Ishikawa (cell line): ENCODE measurements around the gene STK32C.

Source experiments
- CEBPB ChIP-seq: IDR thresholded peaks from 2 replicates; pipeline ENCODE4 v1.6.1; 2012
- CREB1 ChIP-seq: IDR thresholded peaks from 2 replicates; pipeline ENCODE4 v1.6.1; 2012; ENCODE audit warnings: low read depth
- EGR1 ChIP-seq: IDR thresholded peaks from 2 replicates; pipeline ENCODE4 v1.6.1; 2012
- EP300 ChIP-seq: IDR thresholded peaks from 2 replicates; pipeline ENCODE4 v1.6.1; 2012; ENCODE audit warnings: borderline replicate concordance
- FOXM1 ChIP-seq: IDR thresholded peaks from 2 replicates; pipeline ENCODE4 v1.6.1; 2012; ENCODE audit warnings: low read depth, borderline replicate concordance
- NFIC ChIP-seq: IDR thresholded peaks from 2 replicates; pipeline ENCODE4 v1.6.1; 2012
- RAD21 ChIP-seq: IDR thresholded peaks from 2 replicates; pipeline ENCODE4 v1.6.1; 2012; ENCODE audit warnings: low read depth
- REST ChIP-seq: IDR thresholded peaks from 2 replicates; pipeline ENCODE4 v1.6.1; 2012; ENCODE audit warnings: low read depth, mild to moderate bottlenecking
- TAF1 ChIP-seq: IDR thresholded peaks from 2 replicates; pipeline ENCODE4 v1.6.1; 2012; ENCODE audit warnings: low read depth, mild to moderate bottlenecking
- TCF12 ChIP-seq: IDR thresholded peaks from 2 replicates; pipeline ENCODE4 v1.6.1; 2012; ENCODE audit warnings: low read depth
- TEAD4 ChIP-seq: IDR thresholded peaks from 2 replicates; pipeline ENCODE4 v1.6.1; 2012
- USF1 ChIP-seq: IDR thresholded peaks from 2 replicates; pipeline ENCODE4 v1.6.1; 2012
- YY1 ChIP-seq: IDR thresholded peaks from 2 replicates; pipeline ENCODE4 v1.6.1; 2012; ENCODE audit warnings: low read depth
- ZBTB7A ChIP-seq: IDR thresholded peaks from 2 replicates; pipeline ENCODE4 v1.6.1; 2012; ENCODE audit warnings: low read depth
- TF ChIP-seq, protein P1 (sequence below): IDR thresholded peaks from 2 replicates; pipeline ENCODE4 v1.6.1; 2012

Gene STK32C

DNA sequence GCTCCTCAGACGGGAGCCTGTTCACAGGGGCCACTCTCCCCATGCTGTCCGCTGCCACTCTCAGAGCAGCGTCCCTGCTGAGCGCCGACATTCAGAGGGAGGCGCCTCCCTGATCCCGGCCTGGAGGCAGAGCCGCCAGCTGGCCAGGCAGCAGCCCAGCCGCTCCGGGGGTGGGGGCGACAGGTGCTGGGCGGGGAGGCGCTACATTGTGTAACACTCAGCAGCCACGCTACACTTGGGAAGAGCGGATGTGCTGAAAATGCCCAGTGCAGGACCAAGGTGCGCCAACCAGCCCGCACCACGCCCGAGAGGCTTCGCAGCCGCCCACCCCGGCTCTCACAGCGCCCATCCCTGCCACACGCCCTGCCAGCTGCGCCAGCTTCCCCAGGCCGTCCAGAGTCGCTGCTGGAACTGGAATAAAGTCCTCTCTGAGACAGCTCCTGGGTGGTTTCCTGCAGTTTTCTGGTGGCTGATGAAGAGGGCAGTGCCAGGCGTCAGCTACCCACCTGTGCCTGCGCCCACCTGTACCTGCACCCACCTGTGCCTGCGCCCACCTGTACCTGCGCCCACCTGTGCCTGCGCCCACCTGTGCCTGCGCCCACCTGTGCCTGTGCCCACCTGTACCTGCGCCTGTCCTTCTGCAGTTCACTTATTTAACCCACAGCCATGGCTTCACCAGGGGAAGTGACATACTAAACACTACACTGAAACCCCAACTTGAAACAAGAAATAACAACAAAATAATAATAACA is 25.7 kb downstream of the STK32C start:
- no peak for TF ChIP-seq USF1
- TF ChIP-seq CREB1, result no peak
- TF ChIP-seq YY1, result no peak
- TF ChIP-seq TCF12, result no peak
- no peak for TF ChIP-seq FOXM1
- no peak for TF ChIP-seq EP300
- no peak for TF ChIP-seq REST
- TF ChIP-seq TEAD4, result no peak
- TF ChIP-seq CEBPB, result no peak
- no peak for TF ChIP-seq TAF1
- no peak for TF ChIP-seq NFIC
- TF ChIP-seq, protein P1, sequence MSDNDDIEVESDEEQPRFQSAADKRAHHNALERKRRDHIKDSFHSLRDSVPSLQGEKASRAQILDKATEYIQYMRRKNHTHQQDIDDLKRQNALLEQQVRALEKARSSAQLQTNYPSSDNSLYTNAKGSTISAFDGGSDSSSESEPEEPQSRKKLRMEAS, result no peak
- TF ChIP-seq ZBTB7A, result no peak
- TF ChIP-seq EGR1, result no peak

DNA sequence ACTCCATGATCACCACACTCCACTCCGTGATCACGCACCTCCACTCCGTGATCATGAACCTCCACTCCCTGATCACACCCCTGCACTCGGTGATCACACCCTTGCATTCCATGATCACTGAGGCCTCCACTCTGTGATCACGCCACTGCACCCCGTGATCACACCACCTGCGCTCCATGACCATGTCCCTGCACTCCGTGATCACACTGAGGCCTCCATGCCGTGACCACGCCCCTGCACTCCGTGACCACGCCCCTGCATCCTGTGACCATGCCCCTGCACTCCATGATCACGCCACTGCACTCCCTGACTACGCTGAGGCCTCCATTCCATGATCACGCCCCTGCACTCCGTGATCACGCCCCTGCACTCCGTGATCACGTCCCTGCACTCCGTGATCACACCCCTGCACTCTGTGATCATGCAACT is 27.1 kb downstream of the STK32C start:
- no peak for TF ChIP-seq RAD21
- TF ChIP-seq TCF12, result no peak
- TF ChIP-seq CREB1, result no peak
- no peak for TF ChIP-seq ZBTB7A
- TF ChIP-seq EGR1, result no peak
- TF ChIP-seq FOXM1, result no peak
- TF ChIP-seq TEAD4, result no peak
- TF ChIP-seq EP300, result no peak
- TF ChIP-seq, protein P1, result no peak
- TF ChIP-seq YY1, result no peak
- no peak for TF ChIP-seq USF1
- no peak for TF ChIP-seq REST
- no peak for TF ChIP-seq TAF1
- TF ChIP-seq NFIC, result no peak
- no peak for TF ChIP-seq CEBPB

GRCh38 chr10:132279873-132280645 is 27.7 kb downstream of the STK32C start:
- TF ChIP-seq TAF1 (no peak), REST (no peak), EP300 (no peak), TCF12 (no peak), EGR1 (no peak), USF1 (no peak), NFIC (no peak), CEBPB (no peak), ZBTB7A (no peak), RAD21 (no peak), YY1 (no peak), CREB1 (no peak), FOXM1 (no peak), TEAD4 (no peak)
- TF ChIP-seq, protein P1, result no peak
